ENCODE results near the gene GDPD4.

Gene GDPD4

GRCh38 chr11:77206264-77207018, 95.0 kb downstream of the GDPD4 start:
- H3K4me3 ChIP-seq (ENCODE audit: low read length), result no peak overlapping the region

GRCh38 chr11:77205467-77206263, 95.8 kb downstream of the GDPD4 start:
- no peak overlapping the region for H3K4me3 ChIP-seq (ENCODE audit: low read length)
- no peak for DNase-seq (ENCODE audit: low read depth)
- no peak for TF ChIP-seq CTCF (conservative IDR thresholded peaks at IDR 0.05; ENCODE audit: low read depth, low read length)

More at GRCh38 chr11:77206264-77207018, 95.0 kb downstream of the GDPD4 start:
- no peak for TF ChIP-seq CTCF (conservative IDR thresholded peaks at IDR 0.05; ENCODE audit: low read depth, low read length)
- DNase-seq (ENCODE audit: low read depth), result no peak

- H3K4me3 ChIP-seq (ENCODE audit: low read length), result no peak overlapping the region
Measured at GRCh38 chr11:77204754-77205466, 96.6 kb downstream of the GDPD4 start.

GRCh38 chr11:77203901-77204753, 97.4 kb downstream of the GDPD4 start:
- no peak for DNase-seq (ENCODE audit: low read depth)
- no peak overlapping the region for H3K4me3 ChIP-seq (ENCODE audit: low read length)
- no peak for TF ChIP-seq CTCF (conservative IDR thresholded peaks at IDR 0.05; ENCODE audit: low read depth, low read length)

More at GRCh38 chr11:77204754-77205466, 96.6 kb downstream of the GDPD4 start:
- TF ChIP-seq CTCF (conservative IDR thresholded peaks at IDR 0.05; ENCODE audit: low read depth, low read length), result no peak
- no peak for DNase-seq (ENCODE audit: low read depth)

GRCh38 chr11:77202941-77203900, 98.3 kb downstream of the GDPD4 start:
- no peak for TF ChIP-seq CTCF (conservative IDR thresholded peaks at IDR 0.05; ENCODE audit: low read depth, low read length)
- no peak overlapping the region for H3K4me3 ChIP-seq (ENCODE audit: low read length)
- no peak for DNase-seq (ENCODE audit: low read depth)

Measured in retinal pigment epithelial cell (primary cell).